CD4-positive, alpha-beta T cell (primary cell): ENCODE measurements around the gene DNPH1. TPM values are rescaled to one million over a fixed set of nuclear protein-coding genes. Genes with fewer than 3 reads are reported as not detected.
A peak's percentile ranks its signal among the peaks of the same experiment; 100 is the strongest.

ENCODE experiments used
- ATAC-seq: fragments of 200-7000 bp; cut with Tn5 transposase; one replicate; pipeline ENCODE4 v1.10.0; 2022; ENCODE audit warnings: mild to moderate bottlenecking; ENCODE audit not compliant: poor library complexity
- CTCF ChIA-PET: fragments of 350-600 bp; sonication (Branson Sonifier 250); formaldehyde crosslinking; loops from one replicate; lab custom pipeline; 2021; ENCODE audit warnings: antibody characterized with exemption, inconsistent platforms; lab: Charles Lee
- POLR2A ChIA-PET: fragments of 350-600 bp; sonication (Branson Sonifier 250); formaldehyde crosslinking; loops from one replicate; lab custom pipeline; 2021; ENCODE audit warnings: antibody characterized with exemption, inconsistent platforms; lab: Charles Lee
- DNase-seq, 14 experiments: peaks; one replicate each; pipeline ENCODE4 v3.0.0-alpha.2; 2013 to 2020; ENCODE audit warnings: mixed read lengths in 2 of 14
- H3K27ac ChIP-seq, 2 donors: one replicate each; pipeline versions ENCODE4 v1.5.1 to v1.7.0; 2013; ENCODE audit warnings: low read length in 2 of 2, low read depth in 1 of 2, mild to moderate bottlenecking in 1 of 2
- H3K27me3 ChIP-seq, 2 experiments: 1 replicate in 1 of 2; 2 replicates in 1 of 2; pipeline versions ENCODE4 v1.6.1 to v1.7.0; 2013; ENCODE audit warnings: low read length in 2 of 2, control low read depth in 1 of 2, mild to moderate bottlenecking in 1 of 2, moderate library complexity in 1 of 2; ENCODE audit not compliant: insufficient read depth in 2 of 2, control insufficient read depth in 1 of 2
- H3K36me3 ChIP-seq: one replicate; pipeline ENCODE4 v1.6.1; 2013; ENCODE audit warnings: low read length, control low read depth; ENCODE audit not compliant: insufficient read depth
- H3K4me1 ChIP-seq: one replicate; pipeline ENCODE4 v1.6.1; 2013; ENCODE audit warnings: low read length, control low read depth; ENCODE audit not compliant: insufficient read depth
- H3K4me3 ChIP-seq: one replicate; pipeline ENCODE4 v1.5.1; 2013; ENCODE audit warnings: mild to moderate bottlenecking, low read length, moderate library complexity
- H3K9me3 ChIP-seq, 2 experiments: 1 replicate in 1 of 2; 2 replicates in 1 of 2; pipeline versions ENCODE4 v1.6.1 to v1.7.0; 2013; ENCODE audit warnings: low read length in 2 of 2, mild to moderate bottlenecking in 2 of 2, control low read depth in 1 of 2, moderate library complexity in 1 of 2; ENCODE audit not compliant: control insufficient read depth in 1 of 2, insufficient read depth in 1 of 2
- H3K27ac Mint-ChIP-seq: one replicate; pipeline ENCODE4 v1.8.0; 2020; ENCODE audit warnings: mixed read lengths
- H3K27me3 Mint-ChIP-seq: one replicate; pipeline ENCODE4 v1.8.0; 2021; ENCODE audit warnings: mixed read lengths
- H3K36me3 Mint-ChIP-seq: one replicate; pipeline ENCODE4 v1.8.0; 2021; ENCODE audit warnings: low read depth, mixed read lengths
- H3K4me1 Mint-ChIP-seq: one replicate; pipeline ENCODE4 v1.8.0; 2021; ENCODE audit warnings: low read depth, mixed read lengths
- H3K4me3 Mint-ChIP-seq: one replicate; pipeline ENCODE4 v1.8.0; 2020; ENCODE audit warnings: mild to moderate bottlenecking, mixed read lengths
- H3K9me3 Mint-ChIP-seq: one replicate; pipeline ENCODE4 v1.8.0; 2020; ENCODE audit warnings: mixed read lengths
- CTCF ChIP-seq: fragments of 200-600 bp; IDR thresholded peaks from one replicate; pipeline ENCODE4 v1.8.0; 2022; ENCODE audit warnings: antibody characterized with exemption, mild to moderate bottlenecking
- intact Hi-C, 2 experiments: fragments of 100-400 bp; cut with DNase I in 1 of 2; cut with micrococcal nuclease in 1 of 2; formaldehyde crosslinking; loops; one replicate each; pipeline versions ENCODE4 v1.15.1 to v1.9.0; 2023 to 2025; cut with DNase I, micrococcal nuclease
- total RNA-seq, 174 experiments: library from RNA in 2 of 174; stranded (reverse) in 2 of 174; gene quantifications; one replicate each; pipeline ENCODE4 v1.2.3 and lab custom pipeline; 2021 to 2026

Gene DNPH1
- total RNA-seq, 2 experiments from 2014 or later, result 27.3 to 30.6 TPM

- POLR2A ChIA-PET, result no interaction called here
- Histone ChIP-seq H3K36me3 (peaks cover 63% of the 10 kb centered on the region), H3K4me1 (no peaks in the 10 kb centered on the region), H3K4me3 (no peak overlapping the region), H3K9me3 (no peaks in the 10 kb centered on the region), H3K27ac (no peak overlapping the region), H3K27me3 (no peaks in the 10 kb centered on the region)
- no peaks in the 10 kb centered on the region for H3K27me3 Mint-ChIP-seq
- CTCF ChIA-PET, result no interaction called here
- intact Hi-C loops, result no loop called here
- peak in 1 of 14 experiments; percentile 21 for DNase-seq
- H3K4me1 Mint-ChIP-seq, result peaks cover 18% of the 10 kb centered on the region
- H3K9me3 Mint-ChIP-seq, result no peaks in the 10 kb centered on the region
- ATAC-seq, result no peak
- TF ChIP-seq CTCF, result no peak
- no peak overlapping the region for H3K27ac Mint-ChIP-seq
- H3K36me3 Mint-ChIP-seq, result peaks cover 79% of the 10 kb centered on the region
- H3K4me3 Mint-ChIP-seq, result no peak overlapping the region
These were observed 36.4 kb downstream of the DNPH1 start for GRCh38 chr6:43192911-43193310.

GRCh38 chr6:43189776-43190304 is 39.4 kb downstream of the DNPH1 start:
- DNase-seq (no peak), ATAC-seq (no peak)
- H3K9me3 Mint-ChIP-seq, result no peaks in the 10 kb centered on the region
- H3K4me3 Mint-ChIP-seq, result no peak overlapping the region
- no peak for TF ChIP-seq CTCF
- H3K9me3 ChIP-seq, result no peaks in the 10 kb centered on the region
- ChIA-PET CTCF (interaction anchor here (1.9 kb wide), 1 partner anchor 39 kb away, joined by 5 read pairs; the partner anchor contains the start of gene DNPH1), POLR2A (interaction anchor here (1.0 to 1.2 kb wide), 2 partner anchors 261 to 327 kb away, joined by 3 read pairs; partner anchors contain the start of genes CNPY3, POLR1C and YIPF3)
- H3K27me3 Mint-ChIP-seq, result no peaks in the 10 kb centered on the region
- H3K4me1 Mint-ChIP-seq, result peaks cover 36% of the 10 kb centered on the region
- intact Hi-C loops, result loop anchor here in 1 of 2 experiments (5.0 kb wide), 1 partner anchor 32 kb away; no protein-coding TSS in a partner anchor
- no peak overlapping the region for H3K27ac ChIP-seq
- H3K27me3 ChIP-seq, result no peaks in the 10 kb centered on the region
- H3K4me1 ChIP-seq, result peaks cover 20% of the 10 kb centered on the region
- H3K4me3 ChIP-seq, result no peak overlapping the region
- H3K36me3 Mint-ChIP-seq, result peaks cover 83% of the 10 kb centered on the region
- no peak overlapping the region for H3K27ac Mint-ChIP-seq
- peaks cover 60% of the 10 kb centered on the region for H3K36me3 ChIP-seq

- peaks cover 35% of the 10 kb centered on the region for H3K4me1 ChIP-seq
- no peak overlapping the region for H3K4me3 ChIP-seq
- peaks cover 69% of the 10 kb centered on the region for H3K36me3 Mint-ChIP-seq
- peaks cover 57% of the 10 kb centered on the region for H3K36me3 ChIP-seq
- peak in 1 of 14 experiments; percentile 20 for DNase-seq
- TF ChIP-seq CTCF, result no peak
- CTCF ChIA-PET, result no interaction called here
- peaks cover 50% of the 10 kb centered on the region for H3K4me1 Mint-ChIP-seq
- H3K27ac Mint-ChIP-seq, result no peak overlapping the region
- H3K9me3 ChIP-seq, result no peaks in the 10 kb centered on the region
- H3K27me3 ChIP-seq, result no peaks in the 10 kb centered on the region
- H3K9me3 Mint-ChIP-seq, result no peaks in the 10 kb centered on the region
- no peak overlapping the region for H3K4me3 Mint-ChIP-seq
- intact Hi-C loops, result loop anchor here in 1 of 2 experiments (5.0 kb wide), 1 partner anchor 34 kb away; no protein-coding TSS in a partner anchor
- H3K27ac ChIP-seq, result no peak overlapping the region
- H3K27me3 Mint-ChIP-seq, result no peaks in the 10 kb centered on the region
- no peak for ATAC-seq
- POLR2A ChIA-PET, result no interaction called here
These were observed 40.9 kb downstream of the DNPH1 start for GRCh38 chr6:43188426-43188825.
